Transverse colon (tissue), 3 donors: ENCODE data around the gene GNPTAB.

Source experiments
- CTCF ChIP-seq, 5 experiments: fragments of 200-600 bp in 3 of 5; fragments of 450-650 bp in 2 of 5; sonication (generic) in 3 of 5; IDR thresholded peaks; 1 replicate in 2 of 5; 2 replicates in 3 of 5; pipeline ENCODE4 v1.5.1; 2016 to 2017; ENCODE audit warnings: antibody characterized with exemption in 5 of 5, inconsistent platforms in 3 of 5, mild to moderate bottlenecking in 2 of 5, moderate library complexity in 1 of 5
- POLR2A ChIP-seq: fragments of 450-650 bp; IDR thresholded peaks from one replicate; pipeline ENCODE4 v1.6.1; 2016; ENCODE audit warnings: antibody characterized with exemption, mild to moderate bottlenecking, moderate library complexity

GRCh38 chr12:101828463-101829196 lies 2.1 kb downstream of the GNPTAB start:
- TF ChIP-seq CTCF (IDR thresholded peaks at IDR 0.05) (no peak), POLR2A (no peak)
